Activated T-helper 1 cell treated with anti-CD3 and anti-CD28 coated beads, Interleukin-12 subunit alpha, Interleukin-12 subunit beta, Interleukin-2, Interleukin-4 antibody, amounts not matched to agents 30 ng/mL and 10 ng/mL and 1 ng/mL, durations not matched to agents 14 hours and 24 hours and 36 hours (primary cell): ENCODE data around the gene SPATA24. TPM values are rescaled to one million over a fixed set of nuclear protein-coding genes. Genes with fewer than 3 reads are reported as not detected.
"Not testable (repeated sequence)": the region's sequence is repeated elsewhere in the genome, so short reads cannot be mapped to it uniquely, and the experiment has no call there.

Experiments
- DNase-seq: peaks from one replicate; pipeline ENCODE4 v3.0.0; 2021; ENCODE audit warnings: low spot score
- H3K27ac Mint-ChIP-seq: one replicate; pipeline ENCODE4 v1.8.0; 2021; ENCODE audit warnings: mild to moderate bottlenecking, mixed read lengths
- H3K27me3 Mint-ChIP-seq: one replicate; pipeline ENCODE4 v1.8.0; 2022; ENCODE audit warnings: mild to moderate bottlenecking, moderate library complexity, mixed read lengths; ENCODE audit not compliant: insufficient read depth
- H3K36me3 Mint-ChIP-seq: one replicate; pipeline ENCODE4 v1.8.0; 2021; ENCODE audit warnings: low read depth, mixed read lengths
- H3K4me1 Mint-ChIP-seq: one replicate; pipeline ENCODE4 v1.8.0; 2021; ENCODE audit warnings: low read depth, mixed read lengths
- H3K4me3 Mint-ChIP-seq: one replicate; pipeline ENCODE4 v1.8.0; 2021; ENCODE audit warnings: mild to moderate bottlenecking, moderate library complexity, mixed read lengths
- H3K9me3 Mint-ChIP-seq: one replicate; pipeline ENCODE4 v1.8.0; 2021; ENCODE audit warnings: mixed read lengths
- intact Hi-C: fragments of 100-400 bp; cut with micrococcal nuclease; formaldehyde crosslinking; loops from one replicate; pipeline ENCODE4 v1.15.1; 2024
- total RNA-seq: library from RNA; stranded (reverse); gene quantifications from 2 replicates; pipeline ENCODE4 v1.2.3, GENCODE V29; 2022

Gene SPATA24
- total RNA-seq, 1 donor from 2014 or later = 5.3 TPM

DNA sequence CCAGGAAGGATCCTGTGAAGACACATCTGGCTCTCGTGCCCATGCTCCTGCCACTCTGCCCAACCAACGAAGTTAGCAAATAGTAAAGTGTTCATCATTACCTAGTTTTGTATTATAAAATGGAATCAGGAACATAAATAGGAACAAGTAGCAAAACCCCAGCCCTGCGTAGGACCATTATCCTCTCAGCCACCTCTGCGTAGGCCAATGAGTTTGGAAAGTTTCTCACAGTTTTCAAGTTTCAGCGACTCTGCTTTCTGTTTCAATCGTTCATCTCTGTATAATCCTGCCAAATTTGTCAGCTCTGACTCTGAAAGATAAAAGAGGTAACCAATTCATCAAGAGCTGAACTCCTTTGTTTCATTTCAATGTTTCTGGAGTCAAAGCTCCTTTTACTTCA, 10.1 kb upstream of the SPATA24 start:
- no peaks in the 10 kb centered on the region for H3K9me3 Mint-ChIP-seq
- H3K36me3 Mint-ChIP-seq = peaks cover 37% of the 10 kb centered on the region
- intact Hi-C loops = loop anchor here (2.0 to 10.0 kb wide), 3 partner anchors 99 to 331 kb away; no protein-coding TSS in a partner anchor
- DNase-seq = no peak
- H3K27me3 Mint-ChIP-seq = no peaks in the 10 kb centered on the region
- H3K4me1 Mint-ChIP-seq = peaks cover 73% of the 10 kb centered on the region
- H3K4me3 Mint-ChIP-seq = peak overlapping the region; percentile 61
- peak overlapping the region; percentile 94 for H3K27ac Mint-ChIP-seq

DNA sequence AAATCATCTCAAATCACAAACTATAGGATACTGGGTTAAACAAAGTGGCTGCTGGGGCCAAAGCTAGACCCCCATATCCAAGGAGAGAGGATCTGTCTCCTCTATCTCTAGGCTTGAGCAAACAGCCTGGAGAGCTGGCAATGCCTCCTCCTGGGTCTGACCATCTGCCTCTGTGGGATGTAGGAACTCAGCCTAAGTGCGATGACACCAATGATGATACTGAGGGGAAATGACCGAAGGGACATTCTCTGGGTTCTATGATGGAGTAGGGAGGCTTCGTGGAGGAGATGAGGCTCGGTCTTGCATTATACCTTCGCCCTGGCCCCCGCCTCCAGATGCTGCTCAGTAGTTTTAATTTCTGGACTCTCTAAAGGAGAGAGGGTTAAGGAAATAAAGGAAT, 9.3 kb upstream of the SPATA24 start:
- no peaks in the 10 kb centered on the region for H3K27me3 Mint-ChIP-seq
- peak overlapping the region; percentile 94 for H3K27ac Mint-ChIP-seq
- H3K9me3 Mint-ChIP-seq = no peaks in the 10 kb centered on the region
- H3K36me3 Mint-ChIP-seq = peaks cover 30% of the 10 kb centered on the region
- peaks cover 66% of the 10 kb centered on the region for H3K4me1 Mint-ChIP-seq
- no peak for DNase-seq
- intact Hi-C loops = loop anchor here (10.0 kb wide), 1 partner anchor 332 kb away; no protein-coding TSS in a partner anchor
- no peak overlapping the region for H3K4me3 Mint-ChIP-seq

DNA sequence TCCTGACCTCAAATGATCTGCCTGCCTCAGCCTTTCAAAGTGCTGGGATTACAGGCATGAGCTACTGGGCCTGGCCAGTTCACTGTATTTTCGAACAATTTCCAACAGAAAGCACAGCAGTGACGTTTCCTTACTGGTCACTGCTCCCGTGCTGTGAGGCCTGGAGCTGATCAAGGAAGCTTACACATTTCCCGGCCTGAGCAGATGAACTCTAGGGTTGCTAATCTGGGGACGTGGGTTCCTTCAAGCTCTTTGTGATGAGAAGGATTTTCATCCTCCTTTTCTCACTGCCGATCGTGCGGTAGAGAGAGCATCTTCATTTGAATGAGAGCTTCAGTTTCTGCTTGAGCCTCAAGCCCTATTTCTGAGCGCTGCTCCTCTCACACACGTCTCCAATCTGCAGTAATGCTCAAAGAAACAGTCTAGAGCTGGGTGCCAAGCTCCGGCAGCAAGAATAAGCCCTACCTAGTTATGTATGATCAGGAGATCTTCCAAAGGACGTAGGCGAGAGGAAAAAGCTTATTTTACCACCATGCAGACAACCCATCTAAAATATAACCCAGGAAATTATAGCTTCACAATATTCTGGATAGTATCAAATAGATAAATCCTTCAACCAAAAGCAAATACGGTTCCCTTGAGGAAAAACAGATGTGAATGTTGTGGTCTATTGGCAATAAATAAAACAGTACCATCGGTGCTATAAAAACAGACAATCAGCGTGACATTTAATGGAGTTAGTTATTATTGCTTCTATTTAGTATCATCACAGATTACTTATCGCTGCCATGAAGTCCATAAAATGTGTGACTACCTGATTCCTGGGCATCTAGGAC, 7.3 kb upstream of the SPATA24 start:
- Mint-ChIP-seq H3K27me3 (no peaks in the 10 kb centered on the region), H3K27ac (no peak overlapping the region), H3K4me3 (no peak overlapping the region), H3K9me3 (no peaks in the 10 kb centered on the region), H3K4me1 (peaks cover 67% of the 10 kb centered on the region), H3K36me3 (peaks cover 30% of the 10 kb centered on the region)
- DNase-seq = no peak
- intact Hi-C loops = loop anchor here (10.0 kb wide), 1 partner anchor 334 kb away; no protein-coding TSS in a partner anchor

DNA sequence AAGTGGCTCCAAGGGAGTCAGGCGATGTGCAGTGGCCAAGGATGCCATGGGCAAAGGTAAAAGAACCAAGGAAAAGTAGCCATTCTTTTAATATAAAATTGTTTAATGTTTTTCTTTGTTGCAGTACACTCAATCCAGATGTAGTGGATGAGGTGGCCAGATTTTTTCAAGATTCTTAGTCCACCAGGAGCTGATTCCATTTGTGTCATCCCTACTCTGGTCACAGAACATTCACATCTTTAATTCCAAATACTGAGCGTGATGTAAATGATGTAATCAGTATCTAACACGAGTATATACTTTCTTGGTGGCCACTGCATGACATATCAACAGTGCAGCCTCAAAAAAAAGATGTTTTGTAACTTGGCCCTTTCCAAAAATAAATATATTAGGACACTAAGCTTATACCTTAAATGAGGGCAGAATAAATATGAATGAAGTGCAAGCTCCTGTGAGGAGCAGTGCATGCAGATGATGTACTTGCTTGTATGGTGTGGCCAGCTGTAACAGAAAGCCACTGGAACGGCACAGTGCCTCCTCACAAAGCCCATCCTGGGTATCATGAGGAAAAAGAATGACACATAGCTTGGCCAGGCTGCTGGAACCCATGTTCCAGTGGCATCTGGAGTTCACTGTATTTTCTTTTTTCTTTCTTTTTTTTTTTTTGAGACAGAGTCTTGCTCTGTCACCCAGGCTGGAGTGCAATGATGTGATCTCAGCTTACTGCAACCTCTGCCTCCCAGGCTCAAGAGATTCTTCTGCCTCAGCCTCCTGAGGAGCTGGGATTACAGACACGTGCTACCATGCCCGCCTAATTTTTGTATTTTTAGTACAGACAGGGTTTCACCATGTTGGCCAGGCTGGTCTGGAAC, 6.5 kb upstream of the SPATA24 start:
- H3K4me3 Mint-ChIP-seq = no peak overlapping the region
- H3K27ac Mint-ChIP-seq = no peak overlapping the region
- H3K27me3 Mint-ChIP-seq = no peaks in the 10 kb centered on the region
- DNase-seq = no peak
- H3K36me3 Mint-ChIP-seq = peaks cover 30% of the 10 kb centered on the region
- intact Hi-C loops = loop anchor here (10.0 kb wide), 1 partner anchor 334 kb away; no protein-coding TSS in a partner anchor
- H3K4me1 Mint-ChIP-seq = peaks cover 58% of the 10 kb centered on the region
- H3K9me3 Mint-ChIP-seq = no peaks in the 10 kb centered on the region

DNA sequence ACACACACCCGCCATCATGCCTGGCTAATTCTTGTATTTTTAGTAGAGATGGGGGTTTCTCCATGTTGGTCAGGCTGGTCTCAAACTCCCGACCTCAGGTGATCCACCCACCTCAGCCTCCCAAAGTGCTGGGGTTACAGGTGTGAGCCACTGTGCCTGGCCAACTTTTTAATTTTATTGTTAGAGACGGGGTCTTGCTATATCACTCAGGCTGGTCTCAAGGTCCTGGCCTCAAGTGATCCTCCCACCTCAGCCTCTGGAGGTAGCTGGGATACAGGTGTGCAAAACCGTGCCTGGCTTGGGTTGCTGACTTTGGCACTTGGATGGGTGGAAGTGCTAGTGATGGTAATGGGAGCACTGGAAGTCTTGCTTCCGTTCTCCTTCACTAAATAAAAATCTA, 5.2 kb upstream of the SPATA24 start:
- intact Hi-C loops, DNase-seq, H3K27ac Mint-ChIP-seq, H3K9me3 Mint-ChIP-seq, H3K27me3 Mint-ChIP-seq, H3K4me3 Mint-ChIP-seq: not testable (repeated sequence)
- peaks cover 53% of the 10 kb centered on the region for H3K4me1 Mint-ChIP-seq
- peaks cover 25% of the 10 kb centered on the region for H3K36me3 Mint-ChIP-seq

DNA sequence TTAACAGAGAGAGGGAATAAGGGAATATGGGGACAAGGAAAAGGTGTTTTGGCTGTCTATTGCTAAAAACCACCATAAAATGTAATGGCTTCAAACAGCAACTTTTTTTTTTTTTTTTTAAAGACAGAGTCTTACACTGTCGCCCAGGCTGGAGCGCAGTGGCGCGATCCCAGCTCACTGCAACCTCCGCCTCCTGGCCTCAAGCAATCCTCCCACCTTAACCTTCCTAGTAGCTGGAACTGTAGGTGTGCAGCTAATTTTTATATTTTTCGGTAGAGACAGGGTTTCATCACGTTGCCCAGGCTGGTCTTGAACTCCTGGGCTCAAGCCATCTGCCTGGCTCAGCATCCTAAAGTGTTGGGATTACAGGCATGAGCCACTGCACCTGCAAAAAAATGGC, 4.3 kb upstream of the SPATA24 start:
- no peak overlapping the region for H3K27ac Mint-ChIP-seq

DNA sequence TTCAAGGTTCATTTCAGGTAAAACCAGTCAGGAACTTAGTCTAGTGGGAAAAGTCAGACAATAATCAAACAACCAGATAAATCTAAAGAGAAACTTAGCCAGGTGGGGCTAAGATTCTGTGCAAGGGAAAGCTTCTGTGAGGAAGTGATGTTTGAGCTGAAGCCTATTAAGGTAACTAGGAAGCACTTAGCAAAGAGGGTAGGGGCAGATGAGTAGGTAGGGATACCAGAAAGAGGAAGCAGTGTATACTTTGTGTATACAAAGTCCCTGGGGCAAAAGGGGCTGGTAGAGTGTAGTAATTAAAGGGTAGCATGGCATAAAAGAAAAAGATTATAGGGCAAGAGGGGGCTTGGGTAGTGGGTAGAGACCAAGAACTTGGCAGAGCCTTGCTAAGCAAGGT, 3.6 kb upstream of the SPATA24 start:
- Mint-ChIP-seq H3K4me3 (no peak overlapping the region), H3K4me1 (peaks cover 53% of the 10 kb centered on the region), H3K36me3 (peaks cover 11% of the 10 kb centered on the region), H3K27ac (no peak overlapping the region), H3K9me3 (no peaks in the 10 kb centered on the region), H3K27me3 (no peaks in the 10 kb centered on the region)
- intact Hi-C loops = no loop called here
- no peak for DNase-seq

More for the DNA sequence above, 4.3 kb upstream of the SPATA24 start:
- DNase-seq = no peak
- peaks cover 53% of the 10 kb centered on the region for H3K4me1 Mint-ChIP-seq
- H3K36me3 Mint-ChIP-seq = peaks cover 17% of the 10 kb centered on the region
- H3K4me3 Mint-ChIP-seq = no peak overlapping the region
- no peaks in the 10 kb centered on the region for H3K27me3 Mint-ChIP-seq
- H3K9me3 Mint-ChIP-seq = no peaks in the 10 kb centered on the region
- intact Hi-C loops = no loop called here

DNA sequence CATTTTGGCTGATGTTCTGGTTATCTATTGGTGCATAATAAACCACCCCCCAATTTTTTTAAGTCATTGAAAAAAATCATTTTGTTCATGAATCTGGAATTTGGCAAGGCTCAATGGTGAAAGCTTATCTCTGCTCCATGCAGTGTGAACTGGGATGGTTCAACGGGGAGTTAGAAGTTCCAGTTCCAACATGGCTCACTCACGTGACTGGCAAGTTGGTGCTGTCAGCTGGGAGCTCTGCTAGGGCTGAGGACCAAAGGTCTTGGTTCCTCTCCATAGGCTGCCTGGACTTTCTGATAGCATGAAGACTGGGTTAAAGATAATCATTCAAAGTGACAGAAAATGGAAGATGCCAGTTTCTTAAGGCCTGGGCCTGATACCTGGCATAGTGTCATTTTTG, 3.1 kb upstream of the SPATA24 start:
- Mint-ChIP-seq H3K27me3 (no peaks in the 10 kb centered on the region), H3K4me3 (no peak overlapping the region), H3K27ac (no peak overlapping the region), H3K9me3 (no peaks in the 10 kb centered on the region), H3K36me3 (peaks cover 6% of the 10 kb centered on the region), H3K4me1 (peaks cover 52% of the 10 kb centered on the region)
- intact Hi-C loops = no loop called here
- no peak for DNase-seq

DNA sequence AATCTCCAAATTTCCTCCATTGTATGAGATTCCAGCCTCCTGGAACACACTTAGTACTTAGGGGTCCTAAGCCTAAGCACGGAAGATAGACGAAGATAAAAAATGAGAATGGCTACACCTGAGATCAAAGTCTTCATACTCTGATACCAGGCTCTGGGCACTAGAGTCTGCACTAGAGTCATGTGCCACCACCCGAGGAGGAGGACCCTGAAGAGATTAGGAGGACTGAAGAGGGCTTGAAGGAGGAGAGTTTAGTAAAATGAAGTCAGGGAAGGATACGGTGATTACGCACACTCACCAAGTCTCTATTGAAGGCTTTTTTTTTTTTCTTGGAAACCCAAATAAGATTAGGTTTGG, 573 bp upstream of the SPATA24 start:
- no peak for DNase-seq

DNA sequence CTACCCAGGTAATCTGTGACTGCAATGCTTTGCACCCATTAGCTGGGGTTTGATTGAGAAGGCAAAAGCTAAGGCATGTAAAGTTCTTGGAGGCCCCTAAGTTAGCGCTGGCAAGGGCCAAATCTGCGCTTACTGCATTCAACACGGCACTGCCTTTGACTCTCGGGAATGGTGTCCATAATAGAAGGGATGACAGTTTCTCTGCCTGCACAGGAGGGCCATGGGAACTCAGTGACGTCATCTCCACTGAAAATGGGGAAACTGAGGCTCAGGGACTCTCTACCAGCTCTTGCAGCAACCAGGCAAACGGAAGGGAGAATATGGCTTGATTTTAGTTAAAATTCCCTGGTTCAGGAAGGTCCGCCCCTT, 487 bp downstream of the SPATA24 start:
- Mint-ChIP-seq H3K27ac (peak overlapping the region; percentile 100), H3K4me3 (peak overlapping the region; percentile 91), H3K36me3 (peaks cover 3% of the 10 kb centered on the region), H3K4me1 (peaks cover 47% of the 10 kb centered on the region), H3K27me3 (no peaks in the 10 kb centered on the region), H3K9me3 (no peaks in the 10 kb centered on the region)
- no peak for DNase-seq
- intact Hi-C loops = loop anchor here (1.0 to 5.0 kb wide), 3 partner anchors 936 to 1071 kb away; partner anchors contain the start of genes CDC25C, EGR1 and REEP2

More for the DNA sequence above, 573 bp upstream of the SPATA24 start:
- Mint-ChIP-seq H3K36me3 (peaks cover 3% of the 10 kb centered on the region), H3K4me1 (peaks cover 42% of the 10 kb centered on the region), H3K27ac (peak overlapping the region; percentile 100), H3K27me3 (no peaks in the 10 kb centered on the region), H3K9me3 (no peaks in the 10 kb centered on the region), H3K4me3 (peak overlapping the region; percentile 91)
- intact Hi-C loops = loop anchor here (1.0 to 5.0 kb wide), 11 partner anchors 11 to 1072 kb away; partner anchors contain the start of genes CDC25C, DNAJC18, EGR1 and ETF1

DNA sequence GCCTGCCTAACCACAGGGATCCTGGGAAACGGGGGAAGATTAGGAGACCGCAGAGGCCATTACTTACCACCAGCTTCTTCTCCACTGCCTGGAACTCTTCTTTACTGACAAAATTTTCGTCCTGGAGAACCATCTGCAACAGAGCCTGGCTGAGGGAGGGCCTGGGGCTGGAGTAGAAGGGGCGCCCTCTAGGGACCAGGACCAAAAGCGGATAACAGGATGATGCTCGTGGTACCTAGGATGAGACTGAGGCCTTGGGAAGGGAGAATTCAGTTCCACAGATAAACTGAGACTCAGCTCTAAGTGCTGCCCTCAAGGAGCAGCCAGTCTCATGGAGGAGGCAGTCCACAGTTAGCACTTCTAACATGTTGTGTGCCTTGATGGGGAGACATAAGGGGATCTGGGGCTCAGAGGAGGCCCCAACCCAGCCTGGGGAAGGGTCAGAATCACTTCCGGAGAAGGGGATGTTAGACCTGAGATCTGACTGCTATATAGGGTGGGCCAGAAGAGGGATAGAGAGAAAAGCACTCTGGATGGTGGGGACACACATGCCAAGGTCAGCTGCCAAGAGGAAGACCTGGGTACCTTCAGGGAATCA, 1.2 kb downstream of the SPATA24 start:
- no peaks in the 10 kb centered on the region for H3K9me3 Mint-ChIP-seq
- DNase-seq = no peak
- H3K4me3 Mint-ChIP-seq = peak overlapping the region; percentile 91
- intact Hi-C loops = loop anchor here (1.0 to 5.0 kb wide), 3 partner anchors 935 to 1070 kb away; partner anchors contain the start of genes CDC25C, EGR1 and REEP2
- H3K36me3 Mint-ChIP-seq = peaks cover 1% of the 10 kb centered on the region
- H3K4me1 Mint-ChIP-seq = peaks cover 43% of the 10 kb centered on the region
- peak overlapping the region; percentile 100 for H3K27ac Mint-ChIP-seq
- H3K27me3 Mint-ChIP-seq = no peaks in the 10 kb centered on the region

DNA sequence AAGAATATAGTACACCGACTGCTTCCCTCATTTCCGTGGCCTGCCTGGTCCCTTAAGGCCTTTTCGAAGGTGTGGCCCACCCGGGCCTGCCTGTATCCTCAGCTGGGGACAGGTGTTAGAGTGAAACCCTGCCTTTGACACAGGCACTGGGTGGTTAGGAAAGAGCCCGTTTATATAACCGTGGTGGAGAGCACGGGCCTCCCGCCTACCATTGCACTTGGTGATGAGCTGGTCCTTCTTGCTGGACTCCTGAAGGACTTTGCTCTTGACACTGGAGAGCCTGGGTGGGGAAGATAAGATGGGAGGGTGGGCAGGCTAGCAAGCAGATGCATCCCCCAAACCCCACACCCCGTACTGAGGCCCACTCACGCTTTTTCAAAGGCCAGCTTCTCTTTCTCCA, 2.3 kb downstream of the SPATA24 start:
- Mint-ChIP-seq H3K4me1 (peaks cover 43% of the 10 kb centered on the region), H3K4me3 (no peak overlapping the region), H3K36me3 (peaks cover 6% of the 10 kb centered on the region), H3K9me3 (no peaks in the 10 kb centered on the region), H3K27me3 (no peaks in the 10 kb centered on the region), H3K27ac (no peak overlapping the region)
- intact Hi-C loops = loop anchor here (5.0 kb wide), 2 partner anchors 934 to 1069 kb away; partner anchors contain the start of genes CDC25C and EGR1
- no peak for DNase-seq
